Tibial nerve (tissue), 4 donors: ENCODE data around the gene B3GALNT2.

Experiments
- CTCF ChIP-seq, 5 experiments: fragments of 200-600 bp in 3 of 5; fragments of 450-650 bp in 2 of 5; sonication (generic) in 3 of 5; IDR thresholded peaks; one replicate each; pipeline ENCODE4 v1.5.1; 2016 to 2019; ENCODE audit warnings: antibody characterized with exemption in 5 of 5, mild to moderate bottlenecking in 3 of 5, moderate library complexity in 2 of 5
- EP300 ChIP-seq, 2 donors: sonication (generic); formaldehyde crosslinking; IDR thresholded peaks; one replicate each; pipeline ENCODE4 v1.6.1; 2017; ENCODE audit warnings: antibody characterized with exemption in 2 of 2, mild to moderate bottlenecking in 1 of 2

GRCh38 chr1:235430991-235431390 is 73.3 kb downstream of the B3GALNT2 start:
- no peak for TF ChIP-seq CTCF (IDR thresholded peaks at IDR 0.05)
- TF ChIP-seq EP300 (IDR thresholded peaks at IDR 0.05), result no peak
